ENCODE results near the gene TMEM270.

Gene TMEM270

GRCh38 chr7:73831584-73831833, 29.4 kb upstream of the TMEM270 start:
- H3K9ac ChIP-seq: no peak overlapping the region
- no peaks in the 10 kb centered on the region for H3K79me2 ChIP-seq (ENCODE audit: insufficient read depth, low read depth)
- H4K20me1 ChIP-seq (ENCODE audit: insufficient read depth): no peaks in the 10 kb centered on the region
- H3K27me3 ChIP-seq (ENCODE audit: insufficient read depth, low read depth): no peaks in the 10 kb centered on the region
- no peak for TF ChIP-seq CTCF (conservative IDR thresholded peaks at IDR 0.05; ENCODE audit: low read depth, low read length)
- peaks cover 24% of the 10 kb centered on the region for H3K4me1 ChIP-seq (ENCODE audit: low read depth, poor library complexity, severe bottlenecking)
- no peak overlapping the region for H3K27ac ChIP-seq
- no peak overlapping the region for H3K4me3 ChIP-seq (IDR thresholded peaks at IDR 0.05; ENCODE audit: insufficient read depth, low read depth, low read length)
- no peak overlapping the region for H3K4me2 ChIP-seq
- H3K36me3 ChIP-seq (ENCODE audit: insufficient read depth): no peaks in the 10 kb centered on the region
- no peak overlapping the region for H2AFZ ChIP-seq (ENCODE audit: low read depth)

DNA sequence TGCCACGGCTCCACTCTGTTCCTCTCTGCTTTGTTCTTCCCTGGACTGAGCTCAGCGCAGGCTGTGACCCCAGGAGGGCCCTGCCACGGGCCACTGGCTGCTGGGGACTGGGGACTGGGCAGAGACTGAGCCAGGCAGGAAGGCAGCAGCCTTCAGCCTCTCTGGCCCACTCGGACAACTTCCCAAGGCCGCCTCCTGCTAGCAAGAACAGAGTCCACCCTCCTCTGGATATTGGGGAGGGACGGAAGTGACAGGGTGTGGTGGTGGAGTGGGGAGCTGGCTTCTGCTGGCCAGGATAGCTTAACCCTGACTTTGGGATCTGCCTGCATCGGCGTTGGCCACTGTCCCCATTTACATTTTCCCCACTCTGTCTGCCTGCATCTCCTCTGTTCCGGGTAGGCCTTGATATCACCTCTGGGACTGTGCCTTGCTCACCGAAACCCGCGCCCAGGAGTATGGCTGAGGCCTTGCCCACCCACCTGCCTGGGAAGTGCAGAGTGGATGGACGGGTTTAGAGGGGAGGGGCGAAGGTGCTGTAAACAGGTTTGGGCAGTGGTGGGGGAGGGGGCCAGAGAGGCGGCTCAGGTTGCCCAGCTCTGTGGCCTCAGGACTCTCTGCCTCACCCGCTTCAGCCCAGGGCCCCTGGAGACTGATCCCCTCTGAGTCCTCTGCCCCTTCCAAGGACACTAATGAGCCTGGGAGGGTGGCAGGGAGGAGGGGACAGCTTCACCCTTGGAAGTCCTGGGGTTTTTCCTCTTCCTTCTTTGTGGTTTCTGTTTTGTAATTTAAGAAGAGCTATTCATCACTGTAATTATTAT, 28.9 kb upstream of the TMEM270 start:
- no peaks in the 10 kb centered on the region for H3K27me3 ChIP-seq (ENCODE audit: insufficient read depth, low read depth)
- TF ChIP-seq CTCF (conservative IDR thresholded peaks at IDR 0.05; ENCODE audit: low read depth, low read length): no peak
- no peaks in the 10 kb centered on the region for H3K36me3 ChIP-seq (ENCODE audit: insufficient read depth)
- peaks cover 18% of the 10 kb centered on the region for H3K4me1 ChIP-seq (ENCODE audit: low read depth, poor library complexity, severe bottlenecking)
- H4K20me1 ChIP-seq (ENCODE audit: insufficient read depth): no peaks in the 10 kb centered on the region
- H3K79me2 ChIP-seq (ENCODE audit: insufficient read depth, low read depth): no peaks in the 10 kb centered on the region
- H3K27ac ChIP-seq: no peak overlapping the region
- no peak overlapping the region for H3K9ac ChIP-seq
- no peak overlapping the region for H3K4me2 ChIP-seq
- no peak overlapping the region for H3K4me3 ChIP-seq (IDR thresholded peaks at IDR 0.05; ENCODE audit: insufficient read depth, low read depth, low read length)
- no peak overlapping the region for H2AFZ ChIP-seq (ENCODE audit: low read depth)

DNA sequence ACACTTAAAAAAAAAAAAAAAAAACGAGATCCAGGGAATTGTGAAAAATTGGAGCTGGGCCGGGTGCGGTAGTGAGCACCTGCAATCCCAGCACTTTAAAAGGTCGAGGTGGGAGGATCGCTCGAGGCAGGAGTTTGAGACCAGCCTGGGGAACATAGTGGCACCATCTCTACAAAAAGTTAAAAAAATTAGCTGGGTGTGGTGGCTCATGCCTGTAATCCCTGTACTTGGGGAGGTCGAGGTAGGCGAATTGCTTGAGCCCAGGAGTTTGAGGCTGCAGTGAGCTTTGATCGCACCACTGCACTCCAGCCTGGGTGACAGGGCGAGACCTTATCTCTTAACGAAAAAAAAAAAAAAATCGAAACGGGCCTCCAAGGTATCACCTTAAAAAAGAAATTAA, 28.2 kb upstream of the TMEM270 start:
- no peak overlapping the region for H3K4me2 ChIP-seq
- no peak for TF ChIP-seq CTCF (conservative IDR thresholded peaks at IDR 0.05; ENCODE audit: low read depth, low read length)
- H3K4me3 ChIP-seq (IDR thresholded peaks at IDR 0.05; ENCODE audit: insufficient read depth, low read depth, low read length): no peak overlapping the region
- no peaks in the 10 kb centered on the region for H3K36me3 ChIP-seq (ENCODE audit: insufficient read depth)
- H4K20me1 ChIP-seq (ENCODE audit: insufficient read depth): no peaks in the 10 kb centered on the region
- no peaks in the 10 kb centered on the region for H3K27me3 ChIP-seq (ENCODE audit: insufficient read depth, low read depth)
- H3K27ac ChIP-seq: no peak overlapping the region
- H3K9ac ChIP-seq: no peak overlapping the region
- H2AFZ ChIP-seq (ENCODE audit: low read depth): no peak overlapping the region
- H3K79me2 ChIP-seq (ENCODE audit: insufficient read depth, low read depth): no peaks in the 10 kb centered on the region
- H3K4me1 ChIP-seq (ENCODE audit: low read depth, poor library complexity, severe bottlenecking): peaks cover 11% of the 10 kb centered on the region

- Histone ChIP-seq H3K4me3 (IDR thresholded peaks at IDR 0.05; ENCODE audit: insufficient read depth, low read depth, low read length) (no peak overlapping the region), H3K79me2 (ENCODE audit: insufficient read depth, low read depth) (no peaks in the 10 kb centered on the region), H3K9ac (no peak overlapping the region), H3K4me2 (no peak overlapping the region), H3K27ac (no peak overlapping the region), H3K4me1 (ENCODE audit: low read depth, poor library complexity, severe bottlenecking) (peaks cover 6% of the 10 kb centered on the region), H3K36me3 (ENCODE audit: insufficient read depth) (no peaks in the 10 kb centered on the region), H3K27me3 (ENCODE audit: insufficient read depth, low read depth) (no peaks in the 10 kb centered on the region), H4K20me1 (ENCODE audit: insufficient read depth) (no peaks in the 10 kb centered on the region), H2AFZ (ENCODE audit: low read depth) (no peak overlapping the region)
- no peak for TF ChIP-seq CTCF (conservative IDR thresholded peaks at IDR 0.05; ENCODE audit: low read depth, low read length)
Observed at GRCh38 chr7:73833251-73833919, 27.6 kb upstream of the TMEM270 start.

Measured in KMS-11 (cell line).